ENCODE data around the gene AUTS2.

DNA sequence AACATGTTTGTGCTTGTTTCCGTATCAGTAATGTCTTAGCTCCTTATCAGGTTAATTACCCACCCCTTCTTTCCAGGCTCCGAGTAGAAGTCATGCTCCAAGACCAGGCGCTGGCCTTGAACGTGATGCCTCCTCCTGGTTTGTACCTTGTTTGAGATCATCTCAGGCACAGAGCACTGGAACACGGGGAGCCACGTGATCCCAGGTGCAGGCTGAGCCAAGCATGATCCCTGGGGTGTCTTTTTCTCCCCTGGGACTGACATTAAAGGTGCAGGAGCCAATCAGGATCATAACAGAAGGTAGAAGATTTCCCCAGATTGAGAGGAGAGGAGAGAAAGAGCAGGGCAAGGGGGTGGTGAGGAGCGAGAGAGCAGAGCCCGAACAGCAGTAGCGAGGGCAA is 907.6 kb downstream of the AUTS2 start:
- TF ChIP-seq POLR2A (IDR thresholded peaks at IDR 0.05; ENCODE audit: low read depth, low read length) (no peak), TAF1 (IDR thresholded peaks at IDR 0.05; ENCODE audit: borderline replicate concordance, low read depth, low read length) (no peak)
